Measurements from ENCODE around the gene PRSS50. TPM values are rescaled to one million over a fixed set of nuclear protein-coding genes. Genes with fewer than 3 reads are reported as not detected.

Gene PRSS50
- total and polyA plus RNA-seq, 2 donors (not counting 3 experiments of a cell fraction or from before 2014, with no cell fraction given) = not detected

GRCh38 chr3:46703013-46703520 lies 14.6 kb downstream of the PRSS50 start:
- Histone ChIP-seq H3K4me1 (ENCODE audit: control insufficient read depth, extremely low read depth, insufficient read depth, low read length) (peaks cover 11% of the 10 kb centered on the region), H4K20me1 (replicated peaks; ENCODE audit: control insufficient read depth, extremely low read depth, insufficient read depth, low read length) (no peaks in the 10 kb centered on the region), H3K79me2 (ENCODE audit: control insufficient read depth, insufficient read depth, low read length) (no peaks in the 10 kb centered on the region), H3K4me3 (replicated peaks in 1 of 3; ENCODE audit: insufficient read depth in 1 of 3, low read depth in 1 of 3, low read length in 3 of 3) (no peak overlapping the region), H3K4me2 (ENCODE audit: insufficient read depth, low read length) (no peak overlapping the region), H3K27me3 (ENCODE audit: control insufficient read depth in 2 of 2, insufficient read depth in 2 of 2, low read length in 2 of 2) (peaks cover 6 to 7% of the 10 kb centered on the region in 2 experiments), H3K27ac (ENCODE audit: insufficient read depth, low read depth, low read length) (no peak overlapping the region), H3K9me3 (replicated peaks; ENCODE audit: control insufficient read depth, insufficient read depth, low read length) (no peaks in the 10 kb centered on the region), H2AFZ (ENCODE audit: low read depth, low read length) (no peak overlapping the region), H3K36me3 (ENCODE audit: control insufficient read depth in 2 of 2, extremely low read depth in 1 of 2, insufficient read depth in 2 of 2, low read length in 2 of 2) (no peaks in the 10 kb centered on the region), H3K9ac (replicated peaks; ENCODE audit: extremely low read depth, insufficient read depth, low read length) (no peak overlapping the region), H3K9me1 (replicated peaks; ENCODE audit: control insufficient read depth, extremely low read depth, insufficient read depth, low read length) (no peaks in the 10 kb centered on the region)
- ChIA-PET POLR2A (no interaction called here), CTCF (interaction anchor here (0.6 to 3.5 kb wide), 6 partner anchors 28 to 206 kb away, joined by 3 to 26 read pairs (median 8); no protein-coding TSS in a partner anchor)
- FAIRE-seq (no peak), DNase-seq (ENCODE audit: low read depth, low spot score) (no peak)
- BruUV-seq (replicated peaks) = no TSS peak
- dilution Hi-C loops (cut with MboI; ENCODE audit: extremely low pct_ligation_motif_present, low sequenced_read_pairs) (no loop called here), intact Hi-C loops (cut with micrococcal nuclease) (loop anchor here (10.0 kb wide), 2 partner anchors 292 to 672 kb away; no protein-coding TSS in a partner anchor)
- TF ChIP-seq MYC (IDR thresholded peaks at IDR 0.05; ENCODE audit: low read depth, low read length) (no peak), POLR2AphosphoS5 (IDR thresholded peaks at IDR 0.05; ENCODE audit: insufficient read depth, low read depth, low read length) (no peak), EZH2 (IDR thresholded peaks at IDR 0.05; ENCODE audit: borderline replicate concordance, low read depth, low read length, severe bottlenecking) (no peak), JUN (IDR thresholded peaks at IDR 0.05; ENCODE audit: borderline replicate concordance, insufficient read depth, insufficient read length, low read depth) (no peak), POLR2A (IDR thresholded peaks at IDR 0.05; ENCODE audit: low read depth, low read length) (no peak), GATA2 (IDR thresholded peaks at IDR 0.05; ENCODE audit: insufficient read depth, insufficient read length, low read depth, low read length) (no peak), FOS (IDR thresholded peaks at IDR 0.05; ENCODE audit: borderline replicate concordance, insufficient read depth, low read length) (no peak), CTCF (IDR thresholded peaks at IDR 0.05; ENCODE audit: extremely low read depth in 1 of 2, insufficient read depth in 1 of 2, low read depth in 1 of 2, low read length in 2 of 2) (no peak), MAX (IDR thresholded peaks at IDR 0.05; ENCODE audit: insufficient read depth, insufficient read length) (no peak)

Measured in endothelial cell of umbilical vein (primary cell).